ENCODE results near the gene TSR3. TPM values are rescaled to one million over a fixed set of nuclear protein-coding genes. Genes with fewer than 3 reads are reported as not detected.
A peak's percentile ranks its signal among the peaks of the same experiment; 100 is the strongest.
"Not testable (repeated sequence)": the region's sequence is repeated elsewhere in the genome, so short reads cannot be mapped to it uniquely, and the experiment has no call there.

Gene TSR3
- polyA plus RNA-seq, 5 donors: 30.4 to 68.5 (median 42.7) TPM

DNA sequence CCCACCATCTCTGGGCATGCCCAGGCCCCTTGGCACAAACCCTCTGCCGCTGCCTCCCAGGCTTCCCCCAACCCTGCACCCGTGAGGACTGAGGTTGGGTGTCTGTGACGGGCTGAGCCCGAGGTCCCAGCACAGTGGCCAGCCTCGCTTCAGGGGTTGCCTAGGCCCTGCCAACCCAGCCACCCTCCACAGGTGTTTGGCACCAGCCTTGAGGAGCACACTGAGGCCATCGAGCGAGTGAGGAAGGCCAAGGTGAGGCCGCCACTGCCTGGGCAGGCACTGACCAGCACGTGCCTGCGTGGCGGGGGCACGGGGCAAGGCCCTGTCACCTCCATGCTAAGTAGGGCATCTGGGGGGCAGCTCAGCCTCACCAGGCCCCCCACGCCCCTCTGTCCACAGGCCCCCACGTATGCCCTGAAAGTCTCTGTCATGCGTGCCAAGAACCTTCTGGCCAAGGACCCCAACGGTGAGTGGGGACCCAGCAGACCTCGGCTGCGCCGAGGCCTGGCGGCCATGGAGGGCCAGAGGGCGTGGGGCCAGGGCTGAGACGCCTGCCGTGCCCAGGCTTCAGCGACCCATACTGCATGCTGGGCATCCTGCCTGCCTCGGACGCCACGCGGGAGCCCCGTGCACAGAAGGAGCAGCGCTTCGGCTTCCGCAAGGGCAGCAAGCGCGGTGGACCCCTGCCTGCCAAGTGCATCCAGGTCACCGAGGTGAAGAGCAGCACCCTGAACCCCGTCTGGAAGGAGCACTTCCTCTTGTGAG lies 10.8 kb downstream of the TSR3 start:
- DNase-seq: no peak

DNA sequence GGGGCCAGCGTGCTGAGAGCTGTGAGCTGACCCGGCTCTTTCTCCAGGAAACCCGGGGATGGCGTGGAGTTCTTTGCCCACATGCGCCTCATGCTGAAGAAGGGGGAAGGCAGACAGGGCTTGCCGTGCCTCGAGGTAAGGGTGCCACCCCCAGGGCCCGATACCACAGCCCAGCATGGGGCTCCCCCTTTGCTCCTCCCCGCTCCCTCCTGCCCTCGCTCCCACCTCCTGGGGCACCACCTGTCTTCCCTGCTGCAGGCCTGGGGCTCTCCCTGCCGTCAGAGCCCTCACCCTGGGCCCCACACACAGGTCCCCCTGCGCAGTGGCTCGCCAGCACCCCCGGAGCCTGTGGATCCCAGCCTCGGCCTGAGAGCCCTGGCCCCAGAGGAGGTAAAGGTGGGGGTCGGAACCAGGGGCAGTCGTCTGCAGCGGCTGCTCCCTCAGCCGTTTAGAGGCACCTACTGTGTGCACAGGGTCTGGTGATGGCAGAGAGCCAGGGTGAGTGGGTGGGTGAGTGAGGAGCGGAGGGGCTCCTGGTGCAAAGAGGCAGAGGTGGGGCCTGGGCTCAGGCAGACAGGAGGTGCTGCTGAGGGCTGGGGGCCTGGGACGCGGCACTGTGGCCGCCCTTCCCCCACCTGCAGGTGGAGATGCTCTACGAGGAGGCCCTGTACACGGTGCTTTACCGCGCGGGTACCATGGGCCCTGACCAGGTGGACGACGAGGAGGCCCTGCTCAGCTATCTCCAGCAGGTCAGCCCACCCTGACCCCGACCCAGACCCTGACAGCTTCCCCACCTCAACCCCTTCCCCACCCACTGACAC lies 12.6 kb downstream of the TSR3 start:
- DNase-seq: no peak

DNA sequence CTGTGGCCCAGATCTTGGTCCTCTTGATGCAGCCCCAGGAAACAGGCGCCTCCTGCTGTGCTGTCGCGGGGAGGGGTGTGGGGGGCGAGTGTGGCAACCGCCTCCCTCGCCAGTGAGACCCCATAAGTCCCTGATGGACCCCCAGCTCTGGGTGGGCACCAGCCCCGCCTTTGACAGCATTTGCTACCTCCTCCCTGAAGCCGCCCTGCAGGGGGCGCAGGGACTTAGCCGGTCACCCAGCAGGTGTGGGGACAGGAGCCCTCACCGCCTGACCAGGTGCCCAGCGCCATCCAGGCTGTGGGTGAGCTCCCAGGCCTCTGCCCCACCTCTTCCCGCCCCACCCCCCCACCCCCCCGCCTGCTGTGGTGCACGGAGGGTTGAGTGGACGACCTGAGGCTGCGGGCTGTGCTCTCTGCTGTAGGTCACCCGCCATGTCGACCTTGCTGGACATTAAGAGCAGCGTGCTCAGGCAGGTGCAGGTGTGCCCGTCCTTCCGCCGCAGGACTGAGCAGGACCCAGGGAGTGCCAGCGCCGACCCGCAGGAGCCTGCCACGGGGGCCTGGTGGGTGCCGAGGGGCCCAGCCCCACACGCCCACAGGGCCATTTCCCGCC lies 13.5 kb downstream of the TSR3 start:
- DNase-seq: no peak

DNA sequence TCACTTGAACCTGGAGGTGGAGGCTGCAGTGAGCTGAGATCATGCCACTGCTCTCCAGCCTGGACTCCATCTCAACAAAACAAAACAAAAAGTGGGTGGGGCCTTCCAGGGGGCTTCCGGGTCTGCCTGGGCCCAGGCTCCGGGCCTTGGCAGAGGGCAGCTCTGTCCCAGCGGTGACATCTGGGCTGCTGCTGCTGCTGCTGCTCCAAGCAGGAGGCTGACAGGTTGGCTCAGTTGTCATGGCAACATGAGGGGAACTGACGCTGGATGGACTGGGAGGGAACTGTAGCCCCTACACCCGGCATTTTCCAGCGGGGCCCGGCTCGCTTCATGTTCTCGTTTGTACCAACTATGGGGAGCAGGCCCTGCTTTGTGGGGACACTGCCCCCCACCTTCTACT lies 14.2 kb downstream of the TSR3 start:
- no peak for DNase-seq

DNA sequence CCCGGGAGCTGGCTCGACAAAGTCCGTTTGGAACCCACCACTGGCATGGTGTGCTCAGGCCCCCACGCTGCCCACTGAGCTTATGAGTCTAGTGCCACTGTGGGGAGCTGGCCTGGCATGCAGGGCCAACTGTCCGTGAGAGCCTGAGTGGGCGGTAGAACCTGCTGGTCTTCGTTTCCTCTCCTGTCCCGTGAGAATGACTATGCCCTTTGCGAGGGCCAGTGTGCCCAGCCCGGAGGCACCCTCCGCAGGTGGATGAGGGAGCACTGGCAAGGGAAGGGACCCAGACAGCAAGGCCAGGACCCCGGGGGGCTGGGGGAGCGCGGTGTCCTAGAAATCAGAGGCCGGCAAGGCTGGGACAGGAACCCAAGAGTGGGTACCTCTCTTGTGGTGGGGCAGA lies 15.1 kb downstream of the TSR3 start:
- DNase-seq: no peak

DNA sequence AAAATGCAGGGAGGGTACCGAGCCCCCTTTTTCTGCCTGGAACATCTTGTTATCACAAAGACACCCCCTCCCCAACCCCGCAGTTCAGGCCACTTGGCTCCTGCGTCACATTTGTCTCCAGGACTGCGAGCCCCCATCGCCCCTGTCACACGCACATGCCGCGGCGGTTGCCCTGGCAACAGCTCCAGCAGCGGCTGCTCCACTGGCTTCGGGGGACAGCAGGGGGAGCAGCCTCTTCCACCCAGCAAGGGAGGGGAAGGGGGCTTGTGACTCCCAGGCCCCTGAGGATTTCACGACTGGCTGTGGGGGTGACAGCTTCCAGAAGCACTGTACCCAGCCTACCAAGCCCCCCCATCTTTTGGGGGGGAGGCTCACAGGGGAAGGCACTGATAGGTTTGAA lies 15.7 kb downstream of the TSR3 start:
- no peak for DNase-seq

DNA sequence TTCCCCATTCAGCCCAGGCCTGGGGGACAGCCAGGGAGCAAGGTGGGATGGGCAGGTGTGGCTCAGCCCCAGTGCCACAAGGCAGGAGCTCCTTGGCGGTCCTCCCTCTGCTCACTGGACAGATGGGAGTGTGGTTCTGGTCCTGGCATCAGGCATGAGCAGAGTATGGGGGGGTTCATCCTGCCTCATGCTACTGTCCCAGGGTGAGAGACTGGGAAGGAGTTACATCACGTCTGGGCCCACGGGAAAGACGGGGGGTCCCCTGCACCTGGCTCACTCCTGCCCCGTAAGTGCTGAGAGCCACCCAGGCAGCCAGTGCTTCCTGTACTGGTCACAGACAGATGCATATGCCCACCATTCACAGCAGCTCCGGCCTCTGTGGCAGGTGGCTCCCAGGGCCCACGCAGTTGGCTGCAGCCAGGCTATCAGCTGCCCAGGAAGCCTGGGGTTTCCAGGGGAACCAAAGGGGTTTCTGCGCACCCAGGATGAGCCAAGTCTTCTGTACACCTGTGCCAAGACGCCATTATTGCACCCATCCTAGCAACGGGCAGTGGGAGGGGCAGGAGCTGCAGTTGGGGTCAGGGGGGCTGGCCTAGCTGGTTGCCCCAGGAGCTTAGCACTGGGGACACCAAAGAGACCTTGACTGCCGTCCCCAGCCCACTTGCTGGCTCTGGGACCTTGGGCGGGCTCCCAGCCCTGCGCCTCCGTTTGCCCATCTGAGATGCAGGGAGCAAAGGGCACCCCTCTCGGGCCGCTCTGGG lies 16.3 kb downstream of the TSR3 start:
- no peak for DNase-seq

DNA sequence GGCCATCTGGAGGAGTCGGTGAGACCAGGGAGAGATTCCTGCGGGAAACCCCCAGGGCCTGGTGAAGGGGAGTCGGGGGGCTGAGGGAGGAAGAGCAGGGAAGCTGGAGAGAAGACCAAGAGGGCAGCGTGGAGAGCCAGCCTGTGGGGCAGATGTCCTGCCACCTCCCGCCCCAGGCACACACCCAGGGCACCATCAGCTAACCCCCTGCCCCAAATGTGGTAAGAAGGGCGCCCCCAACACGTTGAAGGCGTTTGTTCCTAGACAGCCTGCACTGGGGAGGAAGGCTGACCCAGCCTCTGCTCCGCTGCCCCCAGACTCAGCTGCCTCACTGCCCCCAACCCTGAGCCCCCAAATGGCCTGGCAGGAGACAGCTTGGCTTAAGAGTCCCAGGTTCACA lies 16.9 kb downstream of the TSR3 start:
- no peak for DNase-seq

DNA sequence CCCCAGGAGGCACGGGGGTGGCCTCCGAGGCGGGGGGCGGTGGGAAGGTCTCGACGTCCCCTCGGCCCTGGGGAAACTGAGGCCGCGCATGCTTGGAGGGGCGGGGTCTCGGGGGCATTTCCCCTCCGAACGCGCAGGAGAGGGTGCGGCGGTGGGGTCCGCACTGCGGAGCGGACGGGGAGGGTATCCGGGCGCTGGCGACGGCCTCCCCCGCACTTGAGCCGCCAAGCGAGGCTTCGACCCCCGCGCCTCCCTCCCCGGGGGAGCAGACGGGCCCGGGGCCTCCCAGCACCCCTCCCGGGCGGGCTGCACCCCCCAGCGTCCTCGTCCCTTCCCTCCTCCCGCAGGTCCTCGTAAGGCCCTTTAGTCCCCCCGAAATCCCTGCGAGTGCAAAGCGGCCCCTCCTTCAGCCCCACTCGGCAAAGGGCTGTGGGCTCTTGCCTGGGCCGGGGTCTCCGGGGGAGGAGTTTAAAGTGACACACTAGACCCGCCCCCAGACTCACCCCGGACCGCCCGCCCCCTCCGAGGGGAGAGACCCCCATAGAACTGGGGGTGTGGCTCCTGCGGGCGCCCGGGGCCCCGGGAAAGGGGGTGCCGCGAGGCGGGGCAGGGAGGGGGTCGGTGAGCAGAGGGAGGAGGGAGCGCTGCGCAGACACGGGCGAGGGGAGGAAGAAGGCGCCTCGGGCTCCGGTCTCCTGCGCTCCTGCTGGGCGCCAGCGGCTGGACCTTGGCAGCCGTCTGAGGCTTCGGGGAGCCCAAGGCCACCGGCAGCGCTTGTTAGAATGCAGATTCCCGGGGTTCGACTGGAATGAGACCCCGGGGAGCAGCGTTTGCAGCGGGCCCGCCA lies 17.6 kb downstream of the TSR3 start:
- no peak for DNase-seq

DNA sequence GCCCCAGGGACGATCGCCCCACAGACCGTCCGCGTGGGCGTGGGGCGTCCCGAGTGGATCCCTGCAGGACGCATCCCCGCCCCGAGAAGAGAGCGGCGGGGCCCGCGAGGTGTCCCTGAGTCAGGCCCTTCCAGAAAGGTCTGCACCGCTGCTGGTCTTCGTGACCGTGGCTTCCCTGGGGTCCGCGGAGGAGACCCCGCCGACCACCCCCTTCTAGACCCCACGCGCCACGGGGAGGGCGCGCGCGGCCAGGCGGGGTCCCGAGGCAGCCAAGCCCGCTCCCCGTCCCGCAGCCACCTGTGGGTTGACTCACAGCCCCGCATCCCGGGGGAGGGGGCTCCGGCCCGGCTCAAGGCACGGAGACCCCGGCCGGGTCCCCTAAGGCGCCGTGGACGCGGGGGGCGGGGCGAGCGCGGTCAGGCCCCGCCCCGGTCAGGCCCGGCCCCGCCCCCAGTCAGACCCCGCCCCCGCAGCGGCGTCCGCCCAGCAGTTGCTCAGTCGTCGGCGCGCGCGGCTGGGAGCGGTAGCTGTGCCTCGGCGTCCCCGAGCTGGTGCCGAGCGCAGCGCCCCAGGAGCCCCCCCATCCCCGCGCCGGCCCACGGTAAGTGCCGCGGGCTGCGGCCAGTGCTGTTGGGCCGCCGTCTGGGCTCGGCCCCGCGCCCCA lies 18.4 kb downstream of the TSR3 start, which contains the start of gene BAIAP3:
BAIAP3 (plus strand) TSS at position 497 of the 664 bp plus-strand sequence. CDS start 4,905 bp downstream, outside the sequence.
- no peak for DNase-seq

DNA sequence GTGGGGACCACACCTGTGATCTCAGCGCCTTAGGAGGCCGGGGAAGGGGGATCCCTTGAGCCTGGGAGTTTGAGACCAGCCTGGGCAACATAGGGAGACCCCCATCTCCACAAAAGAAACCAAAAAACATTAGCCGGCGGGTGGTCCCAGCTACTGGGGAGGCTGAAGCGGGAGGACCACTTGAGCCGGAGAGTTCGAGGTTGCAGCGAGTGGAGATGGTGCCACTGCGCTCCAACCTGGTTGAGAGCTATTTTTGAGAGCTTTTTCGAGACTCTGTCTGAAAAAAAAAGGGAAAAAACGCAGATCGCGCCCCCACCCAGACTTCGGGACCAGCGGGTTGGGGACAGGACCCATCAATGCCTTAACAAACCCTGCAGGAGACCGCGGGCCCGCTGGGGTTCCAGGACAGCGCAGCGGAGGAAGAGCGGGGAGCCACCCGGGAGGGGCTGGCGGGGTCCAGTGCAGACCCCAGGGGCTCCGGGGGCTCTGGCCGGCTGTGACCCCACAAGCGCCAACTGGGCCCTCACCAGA lies 19.0 kb downstream of the TSR3 start:
- DNase-seq: no peak

DNA sequence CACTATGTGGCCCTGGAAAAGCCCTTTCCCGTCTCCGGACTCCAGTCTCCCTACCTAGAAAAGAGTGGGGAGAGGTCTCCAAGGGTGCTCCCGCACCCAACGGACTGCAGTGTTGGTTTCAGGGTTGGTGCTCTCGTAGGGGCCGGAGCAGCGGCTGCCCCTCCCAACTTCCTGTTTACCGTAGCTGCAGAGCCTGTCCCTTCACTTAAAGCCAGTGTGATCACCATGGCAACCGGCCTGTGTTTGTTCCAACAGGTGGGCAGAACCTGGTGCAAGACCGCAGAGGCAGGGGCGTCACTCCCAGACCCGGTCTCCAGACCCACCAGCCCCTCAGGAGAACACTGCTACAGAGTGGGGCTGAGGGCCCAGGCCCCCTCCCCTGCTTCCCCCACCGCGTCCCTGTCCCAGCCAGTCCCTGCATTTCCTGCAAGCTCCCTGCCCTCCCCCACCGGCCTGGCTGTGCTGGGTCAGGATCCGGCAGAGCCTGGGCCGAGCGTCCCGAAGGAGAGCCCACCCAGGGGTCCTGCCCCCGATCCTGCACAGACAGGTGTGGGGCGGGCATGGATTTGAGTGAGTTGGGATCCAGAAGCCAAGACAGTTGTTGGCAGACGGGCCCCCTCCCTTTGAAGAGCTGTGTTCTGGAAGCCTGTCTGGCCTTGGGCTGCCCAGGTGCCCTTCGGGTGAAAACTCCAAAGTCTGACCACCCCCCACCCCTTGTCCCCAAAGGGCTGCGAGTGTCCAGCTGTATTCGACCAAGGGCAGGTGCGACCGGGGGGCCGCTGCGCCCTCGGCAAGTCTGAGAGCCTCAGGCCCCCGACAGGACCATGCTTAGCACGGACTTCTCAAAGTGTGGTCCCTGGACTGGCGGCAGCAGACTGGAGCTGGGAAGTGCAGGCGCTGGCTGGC lies 19.7 kb downstream of the TSR3 start:
- DNase-seq: peak; percentile 71 to 74

DNA sequence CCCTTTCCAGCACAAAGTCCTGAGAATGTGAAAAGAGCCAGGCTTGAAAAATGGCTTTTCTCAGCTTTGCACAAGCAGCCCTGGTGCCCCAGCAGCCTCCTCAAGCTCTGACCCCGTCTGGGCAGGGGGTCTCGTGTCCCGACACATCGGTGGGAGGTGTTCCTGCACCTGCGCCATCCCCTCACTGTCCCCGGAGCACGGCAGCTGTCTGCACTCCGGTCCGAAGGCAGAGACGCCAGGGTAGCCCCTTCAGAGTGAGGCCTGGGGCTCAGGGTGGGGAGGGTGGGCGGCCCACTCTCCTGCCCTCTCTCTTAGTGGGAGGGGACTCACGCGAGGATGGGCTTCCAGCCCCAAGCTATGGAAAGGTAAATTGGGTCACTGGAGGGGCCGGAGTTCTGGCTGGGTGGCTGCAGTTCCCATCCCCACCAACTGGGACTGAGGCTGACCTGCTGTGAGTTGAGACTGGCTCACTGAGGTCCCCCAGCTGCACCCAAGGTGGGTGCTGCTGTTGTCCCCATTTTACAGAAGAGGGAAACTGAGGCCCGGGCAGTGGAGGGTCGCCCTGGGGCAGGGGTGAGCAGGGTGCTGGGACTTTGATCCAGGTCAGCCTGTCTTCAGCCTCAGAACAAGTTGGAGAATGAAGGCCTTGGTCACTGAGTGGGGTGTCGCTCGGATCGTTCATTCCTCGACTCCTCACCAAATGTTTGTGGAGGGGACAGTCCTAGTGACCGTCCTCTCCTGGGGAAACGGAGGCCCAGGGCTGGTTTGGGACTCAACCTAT lies 20.6 kb downstream of the TSR3 start:
- DNase-seq: no peak

DNA sequence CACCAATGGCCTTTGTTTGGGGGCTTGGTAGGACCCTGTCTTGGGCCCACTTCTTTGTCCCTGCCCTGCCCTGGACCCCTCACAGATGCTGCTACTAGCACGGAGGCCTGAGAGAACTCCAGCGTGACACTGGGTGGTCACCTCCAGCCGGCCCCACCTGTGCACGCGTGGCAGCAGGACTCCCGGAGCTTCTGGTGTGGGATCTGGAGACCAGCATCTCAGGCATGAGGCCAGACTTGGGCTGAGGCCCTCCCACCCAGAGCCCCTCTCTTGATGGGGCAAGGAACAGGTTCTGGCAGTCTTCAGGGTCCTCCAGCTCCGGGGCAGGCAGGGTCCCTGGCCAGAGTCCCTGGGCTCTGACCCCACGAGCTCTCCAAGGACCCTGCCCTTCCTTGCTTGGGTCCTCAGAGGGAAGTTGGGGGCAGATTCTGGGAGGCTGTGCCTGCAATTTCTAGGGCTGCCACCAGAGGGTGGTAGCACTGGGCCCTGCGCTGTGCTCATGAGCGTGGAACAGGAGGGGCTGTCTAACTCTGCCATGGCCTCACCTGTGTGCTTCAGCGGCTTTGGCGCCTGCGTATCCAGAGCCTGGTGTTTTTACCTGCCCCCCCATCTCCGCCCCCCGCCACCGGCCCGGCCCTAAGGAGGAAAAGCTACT lies 21.3 kb downstream of the TSR3 start:
- no peak for DNase-seq

DNA sequence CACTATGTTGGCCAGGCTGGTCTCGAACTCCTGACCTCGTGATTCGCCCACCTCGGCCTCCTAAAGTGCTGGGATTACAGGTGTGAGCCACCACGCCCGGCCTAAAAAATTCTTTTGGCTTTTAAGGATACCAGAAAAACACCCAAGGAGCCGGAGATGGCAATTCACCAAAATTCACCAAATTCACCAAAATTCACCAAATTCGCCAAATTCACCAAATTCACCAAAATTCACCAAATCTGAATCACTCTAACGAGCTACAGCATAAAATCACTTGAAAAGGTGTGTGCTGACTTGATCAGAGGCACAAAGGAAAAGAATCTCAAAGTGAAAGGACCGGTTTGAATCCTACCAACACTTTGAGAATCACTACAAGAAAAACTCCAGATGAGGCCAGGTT lies 22.7 kb downstream of the TSR3 start:
- not testable (repeated sequence) for DNase-seq

DNA sequence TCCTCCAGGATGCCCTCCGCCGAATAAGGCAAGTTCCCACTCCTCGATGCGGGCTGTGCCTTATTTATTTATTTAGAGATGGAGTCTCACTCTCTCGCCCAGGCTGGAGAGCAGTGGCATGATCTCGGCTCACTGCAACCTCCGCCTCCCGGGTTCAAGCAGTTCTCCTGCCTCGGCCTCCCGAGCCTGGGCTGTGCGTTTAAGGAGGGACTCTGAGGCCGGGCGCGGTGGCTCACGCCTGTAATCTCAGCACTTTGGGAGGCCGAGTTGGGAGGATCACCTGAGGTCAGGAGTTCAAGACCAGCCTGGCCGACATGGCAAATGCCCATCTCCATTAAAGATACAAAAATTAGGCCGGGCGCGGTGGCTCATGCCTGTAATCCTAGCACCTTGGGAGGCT lies 23.5 kb downstream of the TSR3 start:
- DNase-seq: not testable (repeated sequence)

DNA sequence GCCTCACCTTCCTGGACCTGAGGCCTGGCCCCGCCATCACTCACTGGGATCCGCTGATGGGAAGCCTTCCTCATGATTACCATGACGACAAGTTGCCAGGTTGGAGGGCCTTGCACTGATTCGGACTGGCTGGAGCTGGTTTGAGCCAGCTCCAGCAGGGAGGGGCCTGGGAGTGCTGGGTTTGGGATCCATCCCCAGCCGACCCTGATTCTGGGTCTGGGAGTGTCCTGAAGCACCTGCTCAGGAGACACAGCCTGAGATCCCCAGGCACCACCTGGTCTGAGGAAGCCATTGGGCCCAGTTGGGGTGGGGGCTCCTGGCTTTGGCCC lies 24.1 kb downstream of the TSR3 start:
- DNase-seq: no peak

Data from right lung (tissue), 5 donors.